IMR-90 (cell line): ENCODE results near the gene MNT. TPM values are rescaled to one million over a fixed set of nuclear protein-coding genes. Genes with fewer than 3 reads are reported as not detected.

Source experiments
- ATAC-seq: fragments of 200-7000 bp; cut with Tn5 transposase; 2 replicates; pipeline ENCODE4 v1.9.1; 2020; ENCODE audit warnings: low read depth, mild to moderate bottlenecking, moderate library complexity
- BruUV-seq: library from RNA; stranded (reverse); fragments of 400-500 nt; replicated peaks from 2 replicates; lab custom pipeline; 2021; lab: Mats Ljungman, UMichigan
- CTCF ChIA-PET: fragments of 300-600 bp; formaldehyde crosslinking; extraction: SDS; loops from one replicate; lab custom pipeline; 2021; ENCODE audit warnings: antibody characterized with exemption; lab: Yijun Ruan, JAX
- POLR2A ChIA-PET: fragments of 300-600 bp; sonication (Branson Sonifier 250); formaldehyde crosslinking; loops from one replicate; lab custom pipeline; 2022; ENCODE audit warnings: antibody characterized with exemption; ENCODE audit not compliant: unreplicated experiment; lab: Charles Lee
- DNase-seq: peaks from one replicate; pipeline ENCODE4 v3.0.0; 2013
- H2AFZ ChIP-seq: replicated peaks from 2 replicates; pipeline ENCODE3; 2013; ENCODE audit warnings: low read length, mild to moderate bottlenecking; ENCODE audit not compliant: poor library complexity
- H2AK5ac ChIP-seq: 2 replicates; pipeline ENCODE4 v1.6.1; 2013; ENCODE audit warnings: low read depth, low read length, inconsistent platforms
- H2AK9ac ChIP-seq: replicated peaks from 2 replicates; pipeline ENCODE3; 2013; ENCODE audit warnings: mild to moderate bottlenecking, low read depth, low read length, moderate library complexity; ENCODE audit not compliant: poor library complexity
- H2BK120ac ChIP-seq: 2 replicates; pipeline ENCODE4 v1.6.1; 2013; ENCODE audit warnings: low read depth, low read length, inconsistent platforms
- H2BK15ac ChIP-seq: 3 replicates; pipeline ENCODE4 v1.6.1; 2013; ENCODE audit warnings: low read depth, low read length, inconsistent platforms
- H2BK20ac ChIP-seq: 2 replicates; pipeline ENCODE4 v1.6.1; 2013; ENCODE audit warnings: low read depth, mild to moderate bottlenecking, inconsistent platforms, low read length, moderate library complexity
- H2BK5ac ChIP-seq: 2 replicates; pipeline ENCODE4 v1.6.1; 2013; ENCODE audit warnings: mild to moderate bottlenecking, low read depth, low read length, inconsistent platforms; ENCODE audit not compliant: poor library complexity, severe bottlenecking
- H3K14ac ChIP-seq: replicated peaks from 2 replicates; pipeline ENCODE4 v1.6.1; 2013; ENCODE audit warnings: low read depth, low read length, inconsistent platforms
- H3K18ac ChIP-seq: 2 replicates; pipeline ENCODE4 v1.6.1; 2013; ENCODE audit warnings: low read depth, low read length, control low read depth
- H3K23ac ChIP-seq: 2 replicates; pipeline ENCODE4 v1.6.1; 2013; ENCODE audit warnings: low read depth, low read length, inconsistent platforms
- H3K27ac ChIP-seq: 2 replicates; pipeline ENCODE4 v1.5.1; 2013; ENCODE audit warnings: mild to moderate bottlenecking, control low read depth, low read length; ENCODE audit not compliant: insufficient read depth
- H3K27me3 ChIP-seq: 2 replicates; pipeline ENCODE4 v1.6.1; 2013; ENCODE audit warnings: low read length; ENCODE audit not compliant: control insufficient read depth, insufficient read depth
- H3K36me3 ChIP-seq: 2 replicates; pipeline ENCODE4 v1.6.1; 2013; ENCODE audit warnings: low read length, mixed read lengths; ENCODE audit not compliant: control insufficient read depth, insufficient read depth
- H3K4ac ChIP-seq: 2 replicates; pipeline ENCODE4 v1.6.1; 2013; ENCODE audit warnings: low read depth, low read length, inconsistent platforms
- H3K4me1 ChIP-seq: 2 replicates; pipeline ENCODE4 v1.6.1; 2013; ENCODE audit warnings: low read length, mixed read lengths; ENCODE audit not compliant: control insufficient read depth, insufficient read depth
- H3K4me2 ChIP-seq: 2 replicates; pipeline ENCODE4 v1.6.1; 2013; ENCODE audit warnings: low read depth, mild to moderate bottlenecking, control low read depth, low read length, moderate library complexity
- H3K4me3 ChIP-seq: 2 replicates; pipeline ENCODE4 v1.5.1; 2013; ENCODE audit warnings: low read depth, mild to moderate bottlenecking, control low read depth, low read length, moderate library complexity; ENCODE audit not compliant: insufficient read depth
- H3K56ac ChIP-seq: 2 replicates; pipeline ENCODE4 v1.6.1; 2013; ENCODE audit warnings: low read length, inconsistent platforms; ENCODE audit not compliant: insufficient read depth; ENCODE audit errors: extremely low read depth
- H3K79me1 ChIP-seq, 2 experiments: 2 replicates each; pipeline ENCODE4 v1.6.1; 2013; ENCODE audit warnings: low read length in 2 of 2, inconsistent platforms in 1 of 2, low read depth in 1 of 2
- H3K9ac ChIP-seq: 2 replicates; pipeline ENCODE4 v1.6.1; 2013; ENCODE audit warnings: low read depth, low read length, control low read depth
- H3K9me1 ChIP-seq: 2 replicates; pipeline ENCODE4 v1.6.1; 2013; ENCODE audit warnings: low read length, inconsistent platforms; ENCODE audit not compliant: insufficient read depth
- H3K9me3 ChIP-seq: 2 replicates; pipeline ENCODE4 v1.6.1; 2013; ENCODE audit warnings: low read length; ENCODE audit not compliant: control insufficient read depth, insufficient read depth
- H4K20me1 ChIP-seq: 2 replicates; pipeline ENCODE4 v1.6.1; 2013; ENCODE audit warnings: low read length, inconsistent platforms; ENCODE audit not compliant: insufficient read depth
- H4K5ac ChIP-seq: 2 replicates; pipeline ENCODE4 v1.6.1; 2013; ENCODE audit warnings: mild to moderate bottlenecking, low read depth, low read length, control low read depth
- H4K8ac ChIP-seq, 2 experiments: 2 replicates each; pipeline ENCODE4 v1.6.1; 2013; ENCODE audit warnings: low read depth in 2 of 2, low read length in 2 of 2, control low read depth in 1 of 2, inconsistent platforms in 1 of 2
- H4K91ac ChIP-seq: 2 replicates; pipeline ENCODE4 v1.6.1; 2013; ENCODE audit warnings: low read depth, low read length, inconsistent platforms; ENCODE audit not compliant: insufficient read depth
- BHLHE40 ChIP-seq: fragments of 150-350 bp; IDR thresholded peaks from 2 replicates; pipeline ENCODE4 v1.6.1; 2016; ENCODE audit warnings: mild to moderate bottlenecking, low read depth, low read length
- CEBPB ChIP-seq: IDR thresholded peaks from 2 replicates; pipeline ENCODE4 v1.6.1; 2012; ENCODE audit warnings: low read depth, low read length, improper control_type of control experiment
- FOS ChIP-seq: fragments of 150-350 bp; IDR thresholded peaks from 2 replicates; pipeline ENCODE4 v1.6.1; 2016; ENCODE audit warnings: low read depth, low read length
- MAFK ChIP-seq: IDR thresholded peaks from 2 replicates; pipeline ENCODE4 v1.6.1; 2012; ENCODE audit warnings: low read depth, low read length, improper control_type of control experiment
- MAZ ChIP-seq: IDR thresholded peaks from 2 replicates; pipeline ENCODE4 v1.6.1; 2012; ENCODE audit warnings: low read depth, mild to moderate bottlenecking, low read length, improper control_type of control experiment, moderate library complexity, borderline replicate concordance
- MXI1 ChIP-seq: IDR thresholded peaks from 2 replicates; pipeline ENCODE4 v1.6.1; 2012; ENCODE audit warnings: low read depth, mild to moderate bottlenecking, low read length, moderate library complexity, borderline replicate concordance
- RAD21 ChIP-seq: IDR thresholded peaks from 2 replicates; pipeline ENCODE4 v1.6.1; 2012; ENCODE audit warnings: low read length, improper control_type of control experiment
- RCOR1 ChIP-seq: IDR thresholded peaks from 2 replicates; pipeline ENCODE4 v1.6.1; 2012; ENCODE audit warnings: mild to moderate bottlenecking, low read length, improper control_type of control experiment; ENCODE audit not compliant: insufficient replicate concordance
- WGBS, 2 experiments: methylation state at CpG; one replicate each; pipeline versions ENCODE4 v1.1.5 to v1.1.7; 2013; ENCODE audit warnings: missing lambda C conversion rate in 2 of 2; ENCODE audit not compliant: insufficient read length in 1 of 2; ENCODE audit errors: extremely low coverage in 2 of 2; 5-methylcytosine and 5-hydroxymethylcytosine counted together
- dilution Hi-C: fragments of 300-500 bp; cut with HindIII; formaldehyde crosslinking; loops from one replicate; pipeline ENCODE4 v1.14.3; 2018; ENCODE audit warnings: low sequenced_read_pairs; ENCODE audit not compliant: unreplicated experiment
- in situ Hi-C: fragments of 300-500 bp; cut with MboI; formaldehyde crosslinking; loops from 3 replicates; pipeline ENCODE4 v1.14.3; 2019; ENCODE audit warnings: low sequenced_read_pairs, inconsistent platforms, mixed read lengths
- intact Hi-C: fragments of 100-400 bp; cut with micrococcal nuclease; formaldehyde crosslinking; loops from 2 replicates; pipeline ENCODE4 v1.10.0; 2022
- polyA plus RNA-seq, 3 experiments: library from polyadenylated mRNA; depleted of rRNA; stranded (reverse); fragments of >200 nt; gene quantifications; 2 replicates each; pipeline ENCODE4 v1.2.3, GENCODE V29; 2012; ENCODE audit warnings: low replicate concordance in 1 of 3
- total RNA-seq: library from RNA; depleted of rRNA; stranded (reverse); fragments of >200 nt; gene quantifications from 2 replicates; pipeline ENCODE4 v1.2.3, GENCODE V29; 2012
- TF ChIP-seq, protein P1 (sequence below): fragments of 150-350 bp; IDR thresholded peaks from 2 replicates; pipeline ENCODE4 v1.6.1; 2016; ENCODE audit warnings: low read depth, mild to moderate bottlenecking, low read length, moderate library complexity, borderline replicate concordance
- TF ChIP-seq, protein P2 (sequence below): fragments of 150-350 bp; IDR thresholded peaks from 2 replicates; pipeline ENCODE4 v1.6.1; 2017; ENCODE audit warnings: mild to moderate bottlenecking, antibody characterized with exemption, low read length, low read depth
- TF ChIP-seq, protein P3 (sequence below): conservative IDR thresholded peaks from 2 replicates; pipeline ENCODE4 v1.5.1; 2012; ENCODE audit warnings: mild to moderate bottlenecking, low read depth, low read length, improper control_type of control experiment

MNT gene
- total and polyA plus RNA-seq, 2 of the 4 experiments (the other 2 are of a cell fraction) = 1.4 to 8.3 TPM

DNA sequence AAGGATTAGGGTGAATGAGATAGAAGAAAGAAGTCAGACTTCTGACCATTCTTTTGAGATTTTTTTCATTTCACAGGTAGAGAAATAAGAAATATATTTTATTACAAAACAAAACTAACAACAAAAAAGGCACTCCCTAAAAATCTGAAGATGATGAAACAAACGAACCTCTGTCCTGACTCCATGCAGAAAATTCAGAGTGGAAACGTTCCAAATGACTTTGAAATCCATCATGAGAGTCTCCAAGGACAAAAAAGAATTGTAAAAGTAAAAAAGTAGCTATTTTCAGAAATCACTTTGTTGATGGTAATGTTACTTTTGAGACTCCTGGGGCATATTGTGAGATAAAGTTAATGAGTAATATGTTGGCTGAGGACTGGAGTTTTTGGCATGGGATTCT is 26.4 kb upstream of the MNT start:
- H4K91ac ChIP-seq = no peak overlapping the region
- no peaks in the 10 kb centered on the region for H3K36me3 ChIP-seq
- no peak overlapping the region for H3K18ac ChIP-seq
- ChIA-PET CTCF (interaction anchor here (0.8 kb wide), 1 partner anchor 11 kb away, joined by 4 read pairs; no protein-coding TSS in a partner anchor), POLR2A (no interaction called here)
- dilution Hi-C loops (no loop called here), in situ Hi-C loops (loop anchor here (10.0 kb wide), 1 partner anchor 248 kb away; no protein-coding TSS in a partner anchor), intact Hi-C loops (no loop called here)
- H2BK20ac ChIP-seq = no peak overlapping the region
- H3K9me1 ChIP-seq = peaks cover 3% of the 10 kb centered on the region; the same call in 1 of the 2 replicates
- no peak for DNase-seq
- no peaks in the 10 kb centered on the region for H3K9me3 ChIP-seq
- no peak overlapping the region for H3K56ac ChIP-seq
- no peak overlapping the region for H3K4me3 ChIP-seq
- no peak overlapping the region for H2AK9ac ChIP-seq
- H3K27ac ChIP-seq = no peak overlapping the region
- no peaks in the 10 kb centered on the region for H3K27me3 ChIP-seq
- H3K14ac ChIP-seq = no peak overlapping the region
- no peak overlapping the region for H3K4me2 ChIP-seq
- H3K4me1 ChIP-seq = peaks cover 2% of the 10 kb centered on the region; the same call in 1 of the 2 replicates
- H4K20me1 ChIP-seq = 0 out of 2 replicates have a peak, but pooled peaks cover 3% of the 10 kb centered on the region
- no peak overlapping the region for H3K9ac ChIP-seq
- H3K23ac ChIP-seq = no peak overlapping the region
- H2BK5ac ChIP-seq = no peak overlapping the region
- ATAC-seq = no peak
- no peak overlapping the region for H4K8ac ChIP-seq
- no peak overlapping the region for H2BK15ac ChIP-seq
- no CpG with 5 or more reads among the region's 2 CpGs for WGBS, 2 experiments
- no peak overlapping the region for H2BK120ac ChIP-seq
- H2AFZ ChIP-seq = no peak overlapping the region
- BruUV-seq = no TSS peak
- TF ChIP-seq, protein P1, sequence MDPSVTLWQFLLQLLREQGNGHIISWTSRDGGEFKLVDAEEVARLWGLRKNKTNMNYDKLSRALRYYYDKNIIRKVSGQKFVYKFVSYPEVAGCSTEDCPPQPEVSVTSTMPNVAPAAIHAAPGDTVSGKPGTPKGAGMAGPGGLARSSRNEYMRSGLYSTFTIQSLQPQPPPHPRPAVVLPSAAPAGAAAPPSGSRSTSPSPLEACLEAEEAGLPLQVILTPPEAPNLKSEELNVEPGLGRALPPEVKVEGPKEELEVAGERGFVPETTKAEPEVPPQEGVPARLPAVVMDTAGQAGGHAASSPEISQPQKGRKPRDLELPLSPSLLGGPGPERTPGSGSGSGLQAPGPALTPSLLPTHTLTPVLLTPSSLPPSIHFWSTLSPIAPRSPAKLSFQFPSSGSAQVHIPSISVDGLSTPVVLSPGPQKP = no peak
- TF ChIP-seq, protein P2, sequence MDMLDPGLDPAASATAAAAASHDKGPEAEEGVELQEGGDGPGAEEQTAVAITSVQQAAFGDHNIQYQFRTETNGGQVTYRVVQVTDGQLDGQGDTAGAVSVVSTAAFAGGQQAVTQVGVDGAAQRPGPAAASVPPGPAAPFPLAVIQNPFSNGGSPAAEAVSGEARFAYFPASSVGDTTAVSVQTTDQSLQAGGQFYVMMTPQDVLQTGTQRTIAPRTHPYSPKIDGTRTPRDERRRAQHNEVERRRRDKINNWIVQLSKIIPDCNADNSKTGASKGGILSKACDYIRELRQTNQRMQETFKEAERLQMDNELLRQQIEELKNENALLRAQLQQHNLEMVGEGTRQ = no peak
- TF ChIP-seq RAD21 (no peak), MXI1 (no peak), CEBPB (no peak), RCOR1 (no peak), BHLHE40 (no peak), MAZ (no peak), MAFK (no peak), FOS (no peak)
- TF ChIP-seq, protein P3, sequence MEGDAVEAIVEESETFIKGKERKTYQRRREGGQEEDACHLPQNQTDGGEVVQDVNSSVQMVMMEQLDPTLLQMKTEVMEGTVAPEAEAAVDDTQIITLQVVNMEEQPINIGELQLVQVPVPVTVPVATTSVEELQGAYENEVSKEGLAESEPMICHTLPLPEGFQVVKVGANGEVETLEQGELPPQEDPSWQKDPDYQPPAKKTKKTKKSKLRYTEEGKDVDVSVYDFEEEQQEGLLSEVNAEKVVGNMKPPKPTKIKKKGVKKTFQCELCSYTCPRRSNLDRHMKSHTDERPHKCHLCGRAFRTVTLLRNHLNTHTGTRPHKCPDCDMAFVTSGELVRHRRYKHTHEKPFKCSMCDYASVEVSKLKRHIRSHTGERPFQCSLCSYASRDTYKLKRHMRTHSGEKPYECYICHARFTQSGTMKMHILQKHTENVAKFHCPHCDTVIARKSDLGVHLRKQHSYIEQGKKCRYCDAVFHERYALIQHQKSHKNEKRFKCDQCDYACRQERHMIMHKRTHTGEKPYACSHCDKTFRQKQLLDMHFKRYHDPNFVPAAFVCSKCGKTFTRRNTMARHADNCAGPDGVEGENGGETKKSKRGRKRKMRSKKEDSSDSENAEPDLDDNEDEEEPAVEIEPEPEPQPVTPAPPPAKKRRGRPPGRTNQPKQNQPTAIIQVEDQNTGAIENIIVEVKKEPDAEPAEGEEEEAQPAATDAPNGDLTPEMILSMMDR = no peak
- peaks cover 6 to 8% of the 10 kb centered on the region in 2 experiments; a peak in 2 of 4 replicates for H3K79me1 ChIP-seq
- no peak overlapping the region for H3K4ac ChIP-seq
- no peak overlapping the region for H4K5ac ChIP-seq
- H2AK5ac ChIP-seq = no peak overlapping the region
